Stimulated activated CD8-positive, alpha-beta memory T cell treated with anti-CD3 and anti-CD28 coated beads, Interleukin-7, amount 100 ng/mL, for 24 hours (primary cell): ENCODE data around the gene MOCOS.
"Not testable (repeated sequence)": the region's sequence is repeated elsewhere in the genome, so short reads cannot be mapped to it uniquely, and the experiment has no call there.

ENCODE experiments used
- DNase-seq: peaks from one replicate; pipeline ENCODE4 v3.0.0-alpha.2; 2020; ENCODE audit warnings: low read depth

The MOCOS gene

GRCh38 chr18:36187193-36187825 is at the start of gene MOCOS:
Gene MOCOS, plus strand, starts transcription at chr18:36187497. Its CDS starts 43 bp downstream, at chr18:36187540.
- no peak for DNase-seq

GRCh38 chr18:36139245-36139644 is 48.1 kb upstream of the MOCOS start:
- no peak for DNase-seq

- DNase-seq: no peak
Observed at GRCh38 chr18:36141576-36141975, 45.7 kb upstream of the MOCOS start.

GRCh38 chr18:36142751-36143150 is 44.5 kb upstream of the MOCOS start:
- DNase-seq: no peak

GRCh38 chr18:36143391-36143790 is 43.9 kb upstream of the MOCOS start:
- no peak for DNase-seq

- no peak for DNase-seq
Observed at GRCh38 chr18:36149514-36150289, 37.6 kb upstream of the MOCOS start.

- DNase-seq: no peak
Observed at GRCh38 chr18:36152781-36153180, 34.5 kb upstream of the MOCOS start.

- DNase-seq: no peak
Observed at GRCh38 chr18:36153203-36153602, 34.1 kb upstream of the MOCOS start.

- no peak for DNase-seq
Observed at GRCh38 chr18:36153771-36154170, 33.5 kb upstream of the MOCOS start.

- no peak for DNase-seq
Observed at GRCh38 chr18:36155851-36156757, 31.2 kb upstream of the MOCOS start.

GRCh38 chr18:36157441-36157840 is 29.9 kb upstream of the MOCOS start:
- DNase-seq: no peak

GRCh38 chr18:36158266-36158867 is 28.9 kb upstream of the MOCOS start:
- DNase-seq: no peak

- no peak for DNase-seq
Observed at GRCh38 chr18:36160959-36161371, 26.3 kb upstream of the MOCOS start.

- no peak for DNase-seq
Observed at GRCh38 chr18:36162981-36163380, 24.3 kb upstream of the MOCOS start.

- no peak for DNase-seq
Observed at GRCh38 chr18:36167692-36168218, 19.5 kb upstream of the MOCOS start.

GRCh38 chr18:36168296-36168695 is 19.0 kb upstream of the MOCOS start:
- not testable (repeated sequence) for DNase-seq

GRCh38 chr18:36169938-36170337 is 17.4 kb upstream of the MOCOS start:
- no peak for DNase-seq

GRCh38 chr18:36175481-36175880 is 11.8 kb upstream of the MOCOS start:
- no peak for DNase-seq

GRCh38 chr18:36176177-36176584 is 11.1 kb upstream of the MOCOS start:
- no peak for DNase-seq

- DNase-seq: no peak
Observed at GRCh38 chr18:36176711-36177110, 10.6 kb upstream of the MOCOS start.

GRCh38 chr18:36177913-36178312 is 9.4 kb upstream of the MOCOS start:
- no peak for DNase-seq
